ENCODE measurements around the gene CAND2. TPM values are rescaled to one million over a fixed set of nuclear protein-coding genes. Genes with fewer than 3 reads are reported as not detected.
"Not testable (repeated sequence)": the region's sequence is repeated elsewhere in the genome, so short reads cannot be mapped to it uniquely, and the experiment has no call there.

Gene CAND2
- total RNA-seq, 4 donors from 2014 or later: 11.5 to 29.9 (median 19.4) TPM

DNA sequence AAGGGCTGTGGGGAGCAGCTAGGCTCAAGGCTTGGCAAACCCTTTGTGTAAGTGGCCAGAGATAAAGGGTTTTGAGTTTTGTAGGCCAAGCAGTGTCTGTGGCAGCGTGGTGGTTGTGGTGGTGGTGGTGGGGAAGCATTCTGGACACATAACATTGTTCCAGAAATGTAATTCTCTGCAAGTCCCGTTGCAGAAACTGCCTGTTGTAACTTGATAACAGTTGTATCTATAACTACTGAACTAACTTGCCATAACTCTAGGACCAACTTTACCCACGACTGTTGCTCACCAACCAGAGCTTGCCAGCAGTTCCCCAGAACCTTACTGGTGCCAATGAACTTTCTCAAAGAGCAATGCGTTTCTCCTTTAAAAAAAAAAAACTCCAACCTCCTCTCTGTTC, 19.3 kb upstream of the CAND2 start:
- no peaks in the 10 kb centered on the region for H3K4me1 ChIP-seq
- no peaks in the 10 kb centered on the region for H3K9me3 ChIP-seq
- no peak for ATAC-seq
- WGBS, 2 donors (ENCODE audit: low coverage in 1 of 2): 56 to 57% methylated on average over 3 to 4 of the region's 4 CpGs
- no peak for TF ChIP-seq EP300 (IDR thresholded peaks at IDR 0.05)
- no peak for TF ChIP-seq POLR2A (IDR thresholded peaks at IDR 0.05)
- no peak for TF ChIP-seq POLR2AphosphoS5 (IDR thresholded peaks at IDR 0.05)
- TF ChIP-seq, protein P1, sequence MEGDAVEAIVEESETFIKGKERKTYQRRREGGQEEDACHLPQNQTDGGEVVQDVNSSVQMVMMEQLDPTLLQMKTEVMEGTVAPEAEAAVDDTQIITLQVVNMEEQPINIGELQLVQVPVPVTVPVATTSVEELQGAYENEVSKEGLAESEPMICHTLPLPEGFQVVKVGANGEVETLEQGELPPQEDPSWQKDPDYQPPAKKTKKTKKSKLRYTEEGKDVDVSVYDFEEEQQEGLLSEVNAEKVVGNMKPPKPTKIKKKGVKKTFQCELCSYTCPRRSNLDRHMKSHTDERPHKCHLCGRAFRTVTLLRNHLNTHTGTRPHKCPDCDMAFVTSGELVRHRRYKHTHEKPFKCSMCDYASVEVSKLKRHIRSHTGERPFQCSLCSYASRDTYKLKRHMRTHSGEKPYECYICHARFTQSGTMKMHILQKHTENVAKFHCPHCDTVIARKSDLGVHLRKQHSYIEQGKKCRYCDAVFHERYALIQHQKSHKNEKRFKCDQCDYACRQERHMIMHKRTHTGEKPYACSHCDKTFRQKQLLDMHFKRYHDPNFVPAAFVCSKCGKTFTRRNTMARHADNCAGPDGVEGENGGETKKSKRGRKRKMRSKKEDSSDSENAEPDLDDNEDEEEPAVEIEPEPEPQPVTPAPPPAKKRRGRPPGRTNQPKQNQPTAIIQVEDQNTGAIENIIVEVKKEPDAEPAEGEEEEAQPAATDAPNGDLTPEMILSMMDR (IDR thresholded peaks at IDR 0.05): no peak
- no peaks in the 10 kb centered on the region for H3K36me3 ChIP-seq
- no peaks in the 10 kb centered on the region for H3K27me3 ChIP-seq
- no peak overlapping the region for H3K27ac ChIP-seq
- no peak overlapping the region for H3K4me3 ChIP-seq

DNA sequence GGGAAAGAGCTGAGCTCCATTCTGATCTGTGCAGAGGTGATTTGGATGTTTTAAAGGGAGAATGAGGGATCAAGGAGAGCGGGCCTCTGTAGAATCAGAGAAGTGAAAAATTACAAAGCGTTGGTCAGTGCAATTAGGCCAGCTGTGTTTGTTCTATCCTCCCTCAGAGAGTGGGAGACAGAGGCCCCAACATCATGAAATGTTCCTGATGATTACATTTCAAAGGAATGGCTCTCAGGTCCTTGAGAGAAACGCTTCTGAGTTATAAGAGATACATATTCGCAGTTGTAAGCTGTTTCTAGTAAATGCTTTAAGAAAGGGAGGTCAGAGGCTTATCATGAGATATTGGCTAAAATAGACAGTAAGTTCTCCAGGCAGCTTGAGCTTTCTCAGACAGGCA, 15.7 kb upstream of the CAND2 start:
- Histone ChIP-seq H3K4me1 (no peaks in the 10 kb centered on the region), H3K4me3 (no peak overlapping the region), H3K9me3 (no peaks in the 10 kb centered on the region), H3K27me3 (no peaks in the 10 kb centered on the region), H3K36me3 (no peaks in the 10 kb centered on the region), H3K27ac (no peak overlapping the region)
- TF ChIP-seq POLR2A (IDR thresholded peaks at IDR 0.05): no peak
- no peak for TF ChIP-seq EP300 (IDR thresholded peaks at IDR 0.05)
- TF ChIP-seq, protein P1 (IDR thresholded peaks at IDR 0.05): no peak
- TF ChIP-seq POLR2AphosphoS5 (IDR thresholded peaks at IDR 0.05): no peak
- WGBS, 2 donors (ENCODE audit: low coverage in 1 of 2): 48 to 60% methylated on average over 4 of the region's 4 CpGs
- ATAC-seq: no peak

DNA sequence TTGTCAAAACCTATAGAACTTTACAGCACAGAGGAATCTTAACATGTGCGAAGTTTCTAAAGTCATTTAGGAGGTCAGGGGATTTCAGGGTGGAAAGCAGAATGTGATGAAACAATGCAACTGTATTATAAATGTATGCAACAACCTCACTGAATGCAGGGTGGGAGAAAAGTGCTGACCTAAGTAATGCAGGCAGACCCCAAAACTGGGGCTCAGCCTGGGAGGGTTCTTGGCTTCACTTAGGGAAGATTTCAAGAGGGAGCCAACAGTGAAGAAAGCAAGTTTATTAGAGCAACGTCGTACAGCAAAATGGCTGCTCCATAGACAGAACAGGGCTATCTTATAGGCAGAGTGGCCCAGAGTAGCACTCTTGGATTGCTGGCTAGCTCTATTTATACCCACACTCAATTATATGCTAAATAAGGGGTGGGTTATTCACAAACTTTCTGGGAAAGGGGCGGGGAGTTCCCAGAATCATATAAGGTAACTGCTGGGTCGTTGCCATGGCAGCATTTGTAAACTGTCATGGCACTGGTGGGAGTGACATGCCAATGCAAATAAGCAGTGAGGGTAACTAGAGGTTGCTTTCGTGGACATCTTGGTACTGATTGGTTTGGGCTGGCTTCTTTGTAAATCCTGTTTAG, 14.2 kb upstream of the CAND2 start:
- Histone ChIP-seq H3K36me3 (no peaks in the 10 kb centered on the region), H3K4me1 (no peaks in the 10 kb centered on the region), H3K9me3 (no peaks in the 10 kb centered on the region), H3K27ac (no peak overlapping the region), H3K4me3 (no peak overlapping the region), H3K27me3 (no peaks in the 10 kb centered on the region)
- WGBS, 2 donors (ENCODE audit: low coverage in 1 of 2): 62 to 66% methylated on average over 5 to 6 of the region's 6 CpGs
- no peak for TF ChIP-seq EP300 (IDR thresholded peaks at IDR 0.05)
- TF ChIP-seq POLR2AphosphoS5 (IDR thresholded peaks at IDR 0.05): no peak
- TF ChIP-seq, protein P1 (IDR thresholded peaks at IDR 0.05): no peak
- TF ChIP-seq POLR2A (IDR thresholded peaks at IDR 0.05): no peak
- ATAC-seq: no peak

DNA sequence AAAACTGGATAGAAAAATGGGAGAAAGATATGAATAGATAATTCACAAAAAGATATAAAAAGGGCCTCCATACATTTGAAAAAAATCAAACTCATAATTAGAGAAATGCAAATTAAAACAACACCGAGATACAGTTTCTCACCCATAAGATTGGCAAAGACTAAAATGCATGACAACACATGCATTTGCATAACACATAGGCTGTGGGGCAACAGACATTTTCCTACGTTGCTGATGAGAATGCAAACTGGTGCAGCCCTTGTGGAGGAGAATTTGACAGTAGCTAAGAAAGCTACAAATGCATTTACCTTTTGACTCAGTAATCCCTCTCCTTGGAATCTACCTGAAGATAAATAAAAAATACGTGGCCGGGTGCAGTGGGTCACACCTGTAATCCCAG, 11.4 kb upstream of the CAND2 start:
- no peaks in the 10 kb centered on the region for H3K4me1 ChIP-seq
- H3K36me3 ChIP-seq: no peaks in the 10 kb centered on the region
- ATAC-seq: no peak
- no peaks in the 10 kb centered on the region for H3K9me3 ChIP-seq
- H3K27me3 ChIP-seq: no peaks in the 10 kb centered on the region
- no peak for TF ChIP-seq POLR2AphosphoS5 (IDR thresholded peaks at IDR 0.05)
- TF ChIP-seq, protein P1 (IDR thresholded peaks at IDR 0.05): no peak
- no peak for TF ChIP-seq EP300 (IDR thresholded peaks at IDR 0.05)
- no peak for TF ChIP-seq POLR2A (IDR thresholded peaks at IDR 0.05)
- WGBS, 2 donors (ENCODE audit: low coverage in 1 of 2): 39 to 45% methylated on average over 2 to 4 of the region's 4 CpGs
- H3K27ac ChIP-seq: no peak overlapping the region
- H3K4me3 ChIP-seq: no peak overlapping the region

DNA sequence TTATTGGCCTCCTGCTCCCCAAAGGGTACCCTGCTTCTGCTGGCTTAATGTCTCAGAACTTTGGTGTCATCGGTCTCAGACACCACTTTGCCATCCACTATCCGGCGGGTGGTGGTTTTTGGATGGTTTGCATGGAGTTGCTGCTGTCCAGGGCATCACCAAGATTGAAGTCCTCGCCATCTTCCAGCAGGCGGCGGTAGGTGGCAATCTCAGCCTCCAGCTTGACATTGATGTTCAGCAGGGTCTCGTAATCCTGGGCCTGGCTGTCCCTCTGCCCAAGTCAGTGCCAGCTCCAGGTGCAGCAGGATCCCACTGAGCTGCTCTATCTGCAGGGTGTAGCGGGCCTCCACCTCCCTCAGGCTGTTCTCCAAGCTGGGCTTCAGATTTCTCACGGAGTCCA, 9.1 kb upstream of the CAND2 start:
- not testable (repeated sequence) for H3K27me3 ChIP-seq, H3K36me3 ChIP-seq, H3K4me3 ChIP-seq, H3K4me1 ChIP-seq, H3K9me3 ChIP-seq, H3K27ac ChIP-seq, ATAC-seq
- peak; percentile 18 for TF ChIP-seq POLR2AphosphoS5 (IDR thresholded peaks at IDR 0.05)
- TF ChIP-seq, protein P1 (IDR thresholded peaks at IDR 0.05): peak in 2 of 4 experiments; percentile 29 to 47
- WGBS, 2 donors (ENCODE audit: low coverage in 1 of 2): 38% methylated on average over 4 of the region's 9 CpGs; no CpG with 5 or more reads in 1 of the 2 donors

GRCh38 chr3:12787967-12788690, 8.4 kb upstream of the CAND2 start:
- not testable (repeated sequence) for H3K4me3 ChIP-seq, H3K27me3 ChIP-seq, H3K4me1 ChIP-seq, H3K36me3 ChIP-seq, H3K9me3 ChIP-seq, H3K27ac ChIP-seq, ATAC-seq
- 86 to 92% methylated on average over 12 of the region's 23 CpGs for WGBS, 2 donors (ENCODE audit: low coverage in 1 of 2)

Measured in gastroesophageal sphincter (tissue), 4 donors.